ENCODE results near the gene CLDND1.

Gene CLDND1

GRCh38 chr3:98501863-98502576, 20.7 kb downstream of the CLDND1 start:
- TF ChIP-seq RARB (CRISPR knock-in tag; IDR thresholded peaks at IDR 0.05) (no peak), BACH2 (CRISPR knock-in tag; IDR thresholded peaks at IDR 0.05; ENCODE audit: borderline replicate concordance) (no peak), ZNF565 (CRISPR knock-in tag; conservative IDR thresholded peaks at IDR 0.05; ENCODE audit: low read depth) (no peak), ZFP3 (CRISPR knock-in tag; IDR thresholded peaks at IDR 0.05) (no peak), ARNTL (CRISPR knock-in tag; IDR thresholded peaks at IDR 0.05; ENCODE audit: borderline replicate concordance, low read depth) (no peak)
- no peak for ATAC-seq

- TF ChIP-seq PPARA (CRISPR knock-in tag; IDR thresholded peaks at IDR 0.05; ENCODE audit: borderline replicate concordance) = no peak
- no peak for TF ChIP-seq TCF4 (CRISPR knock-in tag; IDR thresholded peaks at IDR 0.05; ENCODE audit: borderline replicate concordance)
- no peak for TF ChIP-seq ESRRG (CRISPR knock-in tag; IDR thresholded peaks at IDR 0.05)
- no peak for TF ChIP-seq BACH2 (CRISPR knock-in tag; IDR thresholded peaks at IDR 0.05; ENCODE audit: borderline replicate concordance)
- no peak for TF ChIP-seq CREB5 (CRISPR knock-in tag; IDR thresholded peaks at IDR 0.05; ENCODE audit: low read depth)
- no peak for TF ChIP-seq ZFP30 (CRISPR knock-in tag; IDR thresholded peaks at IDR 0.05)
- no peak for TF ChIP-seq ISL1 (CRISPR knock-in tag; IDR thresholded peaks at IDR 0.05)
- no peak for TF ChIP-seq RARB (CRISPR knock-in tag; IDR thresholded peaks at IDR 0.05)
- no peak for TF ChIP-seq ZNF565 (CRISPR knock-in tag; conservative IDR thresholded peaks at IDR 0.05; ENCODE audit: low read depth)
- TF ChIP-seq, protein P1, sequence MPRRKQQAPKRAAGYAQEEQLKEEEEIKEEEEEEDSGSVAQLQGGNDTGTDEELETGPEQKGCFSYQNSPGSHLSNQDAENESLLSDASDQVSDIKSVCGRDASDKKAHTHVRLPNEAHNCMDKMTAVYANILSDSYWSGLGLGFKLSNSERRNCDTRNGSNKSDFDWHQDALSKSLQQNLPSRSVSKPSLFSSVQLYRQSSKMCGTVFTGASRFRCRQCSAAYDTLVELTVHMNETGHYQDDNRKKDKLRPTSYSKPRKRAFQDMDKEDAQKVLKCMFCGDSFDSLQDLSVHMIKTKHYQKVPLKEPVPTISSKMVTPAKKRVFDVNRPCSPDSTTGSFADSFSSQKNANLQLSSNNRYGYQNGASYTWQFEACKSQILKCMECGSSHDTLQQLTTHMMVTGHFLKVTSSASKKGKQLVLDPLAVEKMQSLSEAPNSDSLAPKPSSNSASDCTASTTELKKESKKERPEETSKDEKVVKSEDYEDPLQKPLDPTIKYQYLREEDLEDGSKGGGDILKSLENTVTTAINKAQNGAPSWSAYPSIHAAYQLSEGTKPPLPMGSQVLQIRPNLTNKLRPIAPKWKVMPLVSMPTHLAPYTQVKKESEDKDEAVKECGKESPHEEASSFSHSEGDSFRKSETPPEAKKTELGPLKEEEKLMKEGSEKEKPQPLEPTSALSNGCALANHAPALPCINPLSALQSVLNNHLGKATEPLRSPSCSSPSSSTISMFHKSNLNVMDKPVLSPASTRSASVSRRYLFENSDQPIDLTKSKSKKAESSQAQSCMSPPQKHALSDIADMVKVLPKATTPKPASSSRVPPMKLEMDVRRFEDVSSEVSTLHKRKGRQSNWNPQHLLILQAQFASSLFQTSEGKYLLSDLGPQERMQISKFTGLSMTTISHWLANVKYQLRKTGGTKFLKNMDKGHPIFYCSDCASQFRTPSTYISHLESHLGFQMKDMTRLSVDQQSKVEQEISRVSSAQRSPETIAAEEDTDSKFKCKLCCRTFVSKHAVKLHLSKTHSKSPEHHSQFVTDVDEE (CRISPR knock-in tag; IDR thresholded peaks at IDR 0.05) = no peak
- no peak for TF ChIP-seq CSRNP3 (CRISPR knock-in tag; IDR thresholded peaks at IDR 0.05)
- TF ChIP-seq POU6F1 (CRISPR knock-in tag; IDR thresholded peaks at IDR 0.05; ENCODE audit: borderline replicate concordance, low read depth) = no peak
- no peak for ATAC-seq
Measured at GRCh38 chr3:98501270-98501669, 21.4 kb downstream of the CLDND1 start.

DNA sequence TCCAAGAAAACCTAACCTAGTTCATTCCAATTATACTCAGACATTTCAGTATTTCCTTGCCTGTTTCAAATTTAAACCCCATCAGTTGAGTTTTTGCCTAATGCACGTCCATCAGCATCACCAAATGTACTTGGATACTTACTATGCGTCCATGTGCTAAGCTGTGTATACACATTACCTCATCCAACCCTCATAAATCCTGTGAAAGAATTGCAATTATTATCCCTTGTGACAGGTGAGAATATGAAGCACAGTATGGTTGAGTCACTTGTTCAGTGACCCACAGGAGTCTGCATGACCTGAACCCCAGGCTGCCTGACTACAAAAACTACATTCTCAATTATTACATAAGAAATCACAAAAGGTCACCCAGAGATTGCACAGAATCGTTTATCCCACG, 22.7 kb downstream of the CLDND1 start:
- no peak for ATAC-seq
- TF ChIP-seq ZC3H10 (CRISPR knock-in tag; IDR thresholded peaks at IDR 0.05) = no peak
- TF ChIP-seq ARNTL (CRISPR knock-in tag; IDR thresholded peaks at IDR 0.05; ENCODE audit: borderline replicate concordance, low read depth) = no peak
- TF ChIP-seq RARB (CRISPR knock-in tag; IDR thresholded peaks at IDR 0.05) = no peak
- TF ChIP-seq CSRNP3 (CRISPR knock-in tag; IDR thresholded peaks at IDR 0.05) = no peak
- TF ChIP-seq ZFP30 (CRISPR knock-in tag; IDR thresholded peaks at IDR 0.05) = no peak
- TF ChIP-seq SNAI2 (CRISPR knock-in tag; IDR thresholded peaks at IDR 0.05) = no peak
- no peak for TF ChIP-seq ZNF565 (CRISPR knock-in tag; conservative IDR thresholded peaks at IDR 0.05; ENCODE audit: low read depth)
- no peak for TF ChIP-seq GLIS3 (CRISPR knock-in tag; IDR thresholded peaks at IDR 0.05)
- TF ChIP-seq ZNF70 (CRISPR knock-in tag; IDR thresholded peaks at IDR 0.05) = no peak
- TF ChIP-seq TOX (CRISPR knock-in tag; IDR thresholded peaks at IDR 0.05; ENCODE audit: borderline replicate concordance) = no peak
- TF ChIP-seq ZNF8 (CRISPR knock-in tag; IDR thresholded peaks at IDR 0.05) = no peak
- TF ChIP-seq BACH2 (CRISPR knock-in tag; IDR thresholded peaks at IDR 0.05; ENCODE audit: borderline replicate concordance) = no peak
- TF ChIP-seq, protein P1 (CRISPR knock-in tag; IDR thresholded peaks at IDR 0.05) = no peak
- no peak for TF ChIP-seq ZFP3 (CRISPR knock-in tag; IDR thresholded peaks at IDR 0.05)
- TF ChIP-seq PATZ1 (CRISPR knock-in tag; IDR thresholded peaks at IDR 0.05; ENCODE audit: borderline replicate concordance) = no peak
- TF ChIP-seq ISL1 (CRISPR knock-in tag; IDR thresholded peaks at IDR 0.05) = no peak

Data from SK-N-SH treated with all-trans-retinoic acid at 6 μM for 48 hours (cell line).